Measurements from ENCODE around the gene SEMA4F. TPM values are rescaled to one million over a fixed set of nuclear protein-coding genes. Genes with fewer than 3 reads are reported as not detected.

The SEMA4F gene
- polyA plus RNA-seq, 1 donor (not counting 4 experiments of a cell fraction or from before 2014, with no cell fraction given): 8.0 TPM

- H3K9me3 ChIP-seq (ENCODE audit: control insufficient read depth, low read depth, low read length): no peaks in the 10 kb centered on the region
These were observed 70.4 kb downstream of the SEMA4F start for GRCh38 chr2:74724496-74724895.

GRCh38 chr2:74725287-74725686 lies 71.2 kb downstream of the SEMA4F start:
- DNase-seq (ENCODE audit: low read depth, low spot score): no peak
- no peak for FAIRE-seq

More at GRCh38 chr2:74724496-74724895, 70.4 kb downstream of the SEMA4F start:
- H3K9ac ChIP-seq (ENCODE audit: control insufficient read depth, extremely low read depth, insufficient read depth, low read length): no peak overlapping the region
- no peak for DNase-seq (ENCODE audit: low read depth, low spot score)
- no peaks in the 10 kb centered on the region for H3K79me2 ChIP-seq (ENCODE audit: control insufficient read depth, insufficient read depth, low read length)
- dilution Hi-C loops (cut with MboI; ENCODE audit: extremely low pct_ligation_motif_present, low sequenced_read_pairs): no loop called here
- no peak overlapping the region for H3K4me2 ChIP-seq (ENCODE audit: control insufficient read depth, extremely low read depth, insufficient read depth, low read depth, low read length)
- H2AFZ ChIP-seq (ENCODE audit: control insufficient read depth, low read length): no peak overlapping the region
- FAIRE-seq: no peak
- no peaks in the 10 kb centered on the region for H3K36me3 ChIP-seq (ENCODE audit: control insufficient read depth in 2 of 2, extremely low read depth in 1 of 2, insufficient read depth in 2 of 2, low read length in 2 of 2)
- no peaks in the 10 kb centered on the region for H3K9me1 ChIP-seq (ENCODE audit: control insufficient read depth, extremely low read depth, insufficient read depth, low read length)
- TF ChIP-seq CTCF (optimal IDR thresholded peaks at IDR 0.05 in 1 of 3, IDR thresholded peaks at IDR 0.05 in 1 of 3, conservative IDR thresholded peaks at IDR 0.05 in 1 of 3; ENCODE audit: extremely low read depth in 1 of 3, insufficient read depth in 2 of 3, low read length in 3 of 3) (no peak), EZH2 (IDR thresholded peaks at IDR 0.05; ENCODE audit: low read length) (no peak)
- no peak overlapping the region for H3K4me3 ChIP-seq (ENCODE audit: control insufficient read depth in 2 of 3, extremely low read depth in 1 of 3, insufficient read depth in 2 of 3, low read depth in 1 of 3, low read length in 3 of 3)
- no peak overlapping the region for H3K27ac ChIP-seq (ENCODE audit: control insufficient read depth, insufficient read depth, low read length)
- no peaks in the 10 kb centered on the region for H4K20me1 ChIP-seq (ENCODE audit: control insufficient read depth, extremely low read depth, insufficient read depth, low read length)
- no peaks in the 10 kb centered on the region for H3K4me1 ChIP-seq (ENCODE audit: control insufficient read depth, extremely low read depth, insufficient read depth, low read length)
- no peaks in the 10 kb centered on the region for H3K27me3 ChIP-seq (ENCODE audit: control insufficient read depth, extremely low read depth, insufficient read depth, low read length)

More at GRCh38 chr2:74725287-74725686, 71.2 kb downstream of the SEMA4F start:
- no peaks in the 10 kb centered on the region for H3K79me2 ChIP-seq (ENCODE audit: control insufficient read depth, insufficient read depth, low read length)
- no peaks in the 10 kb centered on the region for H3K9me3 ChIP-seq (ENCODE audit: control insufficient read depth, low read depth, low read length)
- H3K27ac ChIP-seq (ENCODE audit: control insufficient read depth, insufficient read depth, low read length): no peak overlapping the region
- no peaks in the 10 kb centered on the region for H3K36me3 ChIP-seq (ENCODE audit: control insufficient read depth in 2 of 2, extremely low read depth in 1 of 2, insufficient read depth in 2 of 2, low read length in 2 of 2)
- H3K9me1 ChIP-seq (ENCODE audit: control insufficient read depth, extremely low read depth, insufficient read depth, low read length): no peaks in the 10 kb centered on the region
- H2AFZ ChIP-seq (ENCODE audit: control insufficient read depth, low read length): no peak overlapping the region
- H4K20me1 ChIP-seq (ENCODE audit: control insufficient read depth, extremely low read depth, insufficient read depth, low read length): no peaks in the 10 kb centered on the region
- H3K27me3 ChIP-seq (ENCODE audit: control insufficient read depth, extremely low read depth, insufficient read depth, low read length): no peaks in the 10 kb centered on the region
- TF ChIP-seq CTCF (optimal IDR thresholded peaks at IDR 0.05 in 1 of 3, IDR thresholded peaks at IDR 0.05 in 1 of 3, conservative IDR thresholded peaks at IDR 0.05 in 1 of 3; ENCODE audit: extremely low read depth in 1 of 3, insufficient read depth in 2 of 3, low read length in 3 of 3) (no peak), EZH2 (IDR thresholded peaks at IDR 0.05; ENCODE audit: low read length) (no peak)
- no peak overlapping the region for H3K9ac ChIP-seq (ENCODE audit: control insufficient read depth, extremely low read depth, insufficient read depth, low read length)
- no peak overlapping the region for H3K4me2 ChIP-seq (ENCODE audit: control insufficient read depth, extremely low read depth, insufficient read depth, low read depth, low read length)
- H3K4me1 ChIP-seq (ENCODE audit: control insufficient read depth, extremely low read depth, insufficient read depth, low read length): no peaks in the 10 kb centered on the region
- H3K4me3 ChIP-seq (ENCODE audit: control insufficient read depth in 2 of 3, extremely low read depth in 1 of 3, insufficient read depth in 2 of 3, low read depth in 1 of 3, low read length in 3 of 3): no peak overlapping the region
- dilution Hi-C loops (cut with MboI; ENCODE audit: extremely low pct_ligation_motif_present, low sequenced_read_pairs): loop anchor here (25.0 kb wide), 1 partner anchor 137 kb away; no protein-coding TSS in a partner anchor

All from keratinocyte (primary cell).